GM18907 (cell line): ENCODE results near the gene RNASEH1.

Experiments
- ATAC-seq: cut with Tn5 transposase; IDR thresholded peaks from one replicate; pipeline ENCODE4 v1.9.1; 2021; ENCODE audit warnings: mild to moderate bottlenecking, moderate library complexity; ENCODE audit not compliant: unreplicated experiment

The RNASEH1 gene

GRCh38 chr2:3563521-3563976 is 5.4 kb upstream of the RNASEH1 start:
- ATAC-seq: peak; percentile 56

GRCh38 chr2:3557639-3558204 is 411 bp downstream of the RNASEH1 start:
- peak; percentile 38 for ATAC-seq

DNA sequence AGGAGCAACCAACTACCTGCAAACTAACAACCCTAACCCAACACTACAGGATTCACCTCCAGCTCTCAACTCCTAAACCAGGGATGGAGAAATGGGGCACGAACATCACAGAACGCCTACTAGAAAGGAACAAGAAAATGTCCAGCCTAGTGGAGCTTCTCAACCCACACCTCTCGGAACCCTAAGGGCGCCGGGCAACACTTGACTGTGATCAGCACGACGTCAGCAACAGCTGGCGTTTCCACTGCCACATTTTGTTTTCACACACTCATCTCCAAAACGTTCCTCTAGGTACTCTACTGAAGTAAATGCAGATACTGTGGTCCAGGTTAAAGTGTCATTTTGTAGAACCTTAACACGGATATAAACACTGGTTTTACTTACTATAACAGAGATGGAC is 4.2 kb downstream of the RNASEH1 start:
- ATAC-seq: no peak

- ATAC-seq: no peak
Measured at GRCh38 chr2:3547915-3548314, 10.2 kb downstream of the RNASEH1 start.

- no peak for ATAC-seq
Measured at GRCh38 chr2:3545788-3546478, 12.2 kb downstream of the RNASEH1 start.

DNA sequence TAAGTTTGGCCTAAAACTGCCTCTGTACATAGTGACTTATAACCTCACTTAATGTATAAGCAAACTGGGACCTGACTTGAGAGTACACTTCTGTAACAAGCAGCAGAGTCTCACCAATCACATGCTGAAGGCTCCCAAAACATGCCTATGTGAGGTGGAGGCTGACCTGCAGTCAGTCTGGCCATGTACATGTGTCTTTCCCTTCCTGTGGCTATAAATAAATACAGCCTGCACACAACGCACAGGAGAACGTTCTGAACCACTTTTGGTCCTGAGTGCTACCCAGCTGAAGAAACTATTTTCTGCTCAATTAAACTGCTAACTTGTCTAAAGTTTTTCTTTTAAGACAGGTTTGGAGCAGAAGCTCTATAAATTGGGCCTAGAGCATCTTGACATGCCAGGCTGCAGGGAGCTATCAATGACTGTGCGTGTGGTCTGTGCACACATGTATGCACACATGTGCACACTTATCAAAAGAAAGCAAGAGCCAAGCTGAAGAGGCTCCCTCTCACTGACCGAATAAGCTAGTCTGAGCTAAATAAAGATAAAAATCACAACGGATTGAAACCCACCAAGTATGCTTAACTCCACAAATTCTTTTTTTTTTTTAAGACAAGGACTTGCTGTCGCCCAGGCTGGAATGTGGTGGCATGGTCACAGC is 15.0 kb downstream of the RNASEH1 start:
- ATAC-seq: no peak

- no peak for ATAC-seq
Measured at GRCh38 chr2:3542107-3542506, 16.0 kb downstream of the RNASEH1 start.

DNA sequence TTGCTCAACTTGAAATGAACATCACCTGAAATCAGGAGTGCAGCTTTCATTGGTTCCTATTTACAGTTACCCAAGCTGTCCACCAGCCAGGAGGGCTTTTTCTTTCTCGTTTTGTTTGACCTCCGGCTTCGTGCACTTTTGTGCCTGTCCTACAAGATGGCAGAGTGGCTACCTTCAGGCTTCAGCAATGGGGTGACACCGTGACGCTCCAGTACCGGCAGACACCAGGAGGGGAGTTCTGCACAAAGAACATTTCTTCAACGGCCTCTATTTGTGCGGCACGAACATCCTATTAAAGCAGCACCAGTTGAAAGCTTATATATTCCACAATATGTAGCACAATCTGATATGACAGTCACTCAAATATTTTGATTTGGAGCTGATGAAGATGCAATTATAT is 18.3 kb downstream of the RNASEH1 start:
- ATAC-seq: no peak

DNA sequence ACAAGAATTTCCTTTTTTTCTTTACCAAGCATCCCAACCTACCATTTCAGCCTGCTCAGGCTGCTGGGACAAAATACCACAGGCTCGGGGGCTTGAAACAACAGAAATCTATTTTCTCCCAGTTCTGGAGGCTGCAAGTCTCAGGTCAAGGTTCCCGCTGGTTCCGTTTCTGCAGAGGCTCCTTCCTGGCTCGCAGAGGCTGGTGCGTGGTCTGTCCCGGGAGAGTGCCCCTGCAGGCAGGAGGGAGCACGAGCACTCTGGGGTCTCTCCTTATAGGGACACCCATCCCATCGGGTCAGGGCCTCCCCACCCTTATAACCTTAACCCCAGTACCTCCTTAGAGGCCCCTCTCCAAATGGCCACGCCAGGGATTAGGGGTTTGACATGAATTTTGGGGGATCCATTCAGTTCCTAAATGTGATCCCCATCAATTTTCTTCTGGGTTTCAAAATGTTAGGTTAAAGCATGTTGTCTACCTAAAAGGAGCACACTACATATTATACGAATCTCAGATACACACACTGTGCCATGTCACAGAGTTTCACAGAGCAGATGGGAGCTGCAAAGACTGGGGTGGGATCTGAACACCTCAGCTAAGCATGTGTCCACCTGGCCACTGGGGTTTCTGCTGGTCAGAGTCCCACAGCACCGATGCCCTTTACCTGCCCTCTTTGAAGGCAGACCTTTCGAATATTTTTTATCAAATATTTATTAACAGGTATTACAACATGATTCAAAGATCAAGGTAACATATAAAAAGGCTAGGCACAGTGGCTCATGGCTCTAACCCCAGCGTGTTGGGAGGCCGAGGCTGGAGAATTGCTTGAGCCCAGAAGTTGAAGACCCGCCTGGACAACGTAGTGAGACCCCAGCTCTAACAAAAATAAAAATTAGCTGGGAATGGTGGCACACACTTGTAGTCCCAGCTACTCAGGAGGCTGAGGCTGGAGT is 21.2 kb downstream of the RNASEH1 start:
- peak; percentile 63 for ATAC-seq

GRCh38 chr2:3535794-3536681 is 22.1 kb downstream of the RNASEH1 start:
- peak; percentile 65 for ATAC-seq

DNA sequence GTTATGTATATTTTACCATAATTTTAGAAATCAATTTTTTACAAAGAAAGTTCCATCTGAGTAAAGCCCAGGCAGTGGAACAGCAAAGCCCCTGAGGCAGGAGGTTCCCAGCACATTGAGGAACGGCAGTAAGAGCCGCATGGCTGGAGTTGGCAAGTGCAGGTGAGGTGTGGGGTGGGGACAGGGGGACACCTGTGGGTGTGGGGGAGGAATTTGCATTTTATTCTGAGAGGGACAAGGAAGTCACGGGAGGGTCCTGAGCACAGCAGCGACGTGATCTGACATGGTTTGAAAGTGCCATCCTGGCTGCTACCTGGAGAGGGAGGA is 22.7 kb downstream of the RNASEH1 start:
- peak; percentile 21 for ATAC-seq

DNA sequence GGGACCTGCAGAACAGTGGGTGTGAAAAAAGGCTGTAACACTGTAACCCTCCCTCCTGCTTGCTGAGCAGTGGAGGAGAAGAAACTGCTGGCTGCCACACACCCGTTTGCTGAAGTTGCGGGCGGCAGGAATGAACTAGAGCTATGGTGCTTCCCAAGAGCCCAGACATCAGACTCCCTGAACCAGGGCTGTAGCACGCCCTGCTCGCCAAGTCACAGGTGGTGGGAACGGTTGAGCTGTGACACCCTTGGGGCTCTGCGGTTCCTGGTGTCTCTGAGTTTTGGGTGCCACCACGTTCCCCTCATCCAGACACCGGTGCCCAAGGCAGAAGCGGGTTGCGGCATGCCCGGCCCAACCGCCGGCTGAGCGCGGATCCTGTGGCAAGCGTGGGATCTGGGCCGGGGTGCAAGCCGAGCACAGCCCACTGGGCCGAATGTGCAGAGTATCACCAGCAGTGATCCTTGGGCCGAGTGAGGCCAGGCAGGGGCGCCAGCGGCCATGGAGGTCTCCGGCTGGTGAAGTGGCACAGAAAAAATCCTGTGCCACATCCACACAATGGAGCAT is 23.8 kb downstream of the RNASEH1 start:
- ATAC-seq: no peak

GRCh38 chr2:3533836-3534235 is 24.3 kb downstream of the RNASEH1 start:
- no peak for ATAC-seq

GRCh38 chr2:3532941-3533340 is 25.2 kb downstream of the RNASEH1 start:
- no peak for ATAC-seq

- no peak for ATAC-seq
Measured at GRCh38 chr2:3529316-3530025, 28.7 kb downstream of the RNASEH1 start.

DNA sequence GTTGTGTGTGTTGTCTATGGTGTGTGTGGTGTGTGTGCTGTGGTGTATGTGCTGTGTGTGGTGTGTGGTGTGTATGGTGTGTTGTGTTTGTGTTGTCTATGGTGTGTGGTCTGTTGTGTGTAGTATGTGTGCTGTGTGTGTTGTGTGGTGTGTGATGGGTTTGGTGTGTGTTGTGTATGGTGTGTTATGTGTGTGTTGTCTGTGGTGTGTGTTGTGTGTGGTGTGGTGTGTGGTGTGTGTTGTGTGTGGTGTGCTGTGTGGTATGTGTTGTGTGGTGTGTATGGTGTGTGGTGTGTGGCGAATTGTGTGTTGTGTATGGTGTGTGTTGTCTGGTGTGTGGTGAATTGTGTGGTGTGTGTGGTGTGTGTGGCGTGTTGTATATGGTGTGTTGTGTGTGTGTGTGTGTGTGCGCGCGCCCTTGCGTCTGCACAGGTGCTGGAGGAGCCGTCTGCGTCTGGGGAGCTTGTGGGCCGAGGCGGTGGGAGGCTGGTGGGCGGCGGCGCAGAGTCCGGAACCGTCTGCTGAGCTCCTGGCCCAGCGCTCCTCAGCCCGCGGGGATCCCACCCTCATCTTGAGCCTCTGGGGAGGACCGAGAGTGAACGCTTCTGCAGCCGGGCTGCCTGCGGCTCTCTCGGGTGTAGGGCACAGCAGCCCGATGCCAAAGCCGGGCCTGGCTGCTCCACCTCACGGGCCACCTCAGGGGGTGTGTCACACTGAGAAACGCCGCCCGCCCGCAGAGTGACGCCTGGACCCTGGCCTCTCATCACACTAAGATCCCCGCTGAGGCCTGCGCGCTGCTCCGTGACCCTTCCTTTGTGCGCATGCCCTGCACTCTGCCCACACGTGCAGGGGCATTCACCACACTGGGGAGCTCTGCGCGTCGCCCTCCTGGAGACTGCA is 30.0 kb downstream of the RNASEH1 start:
- no peak for ATAC-seq

GRCh38 chr2:3526871-3527270 is 31.3 kb downstream of the RNASEH1 start:
- ATAC-seq: no peak

- ATAC-seq: no peak
Measured at GRCh38 chr2:3523551-3524041, 34.5 kb downstream of the RNASEH1 start.
